Transverse colon (tissue), 4 donors: ENCODE data around the gene PARD6B. TPM values are rescaled to one million over a fixed set of nuclear protein-coding genes. Genes with fewer than 3 reads are reported as not detected.
"Not testable (repeated sequence)": the region's sequence is repeated elsewhere in the genome, so short reads cannot be mapped to it uniquely, and the experiment has no call there.

ENCODE experiments used
- DNase-seq: peaks from one replicate; pipeline ENCODE4 v3.0.0-alpha.2; 2019
- H3K27ac ChIP-seq, 4 donors: fragments of 200-600 bp; sonication (generic); 2 replicates each; pipeline ENCODE4 v1.5.1; 2016 to 2018; ENCODE audit warnings: inconsistent platforms in 4 of 4
- H3K27me3 ChIP-seq: fragments of 200-600 bp; sonication (generic); 2 replicates; pipeline ENCODE4 v1.5.1; 2017; ENCODE audit warnings: inconsistent platforms
- H3K36me3 ChIP-seq, 4 donors: fragments of 200-600 bp; sonication (generic); 2 replicates each; pipeline ENCODE4 v1.5.1; 2017 to 2019; ENCODE audit warnings: inconsistent platforms in 4 of 4
- H3K4me1 ChIP-seq, 4 donors: fragments of 200-600 bp; sonication (generic); 2 replicates each; pipeline ENCODE4 v1.5.1; 2017 to 2020; ENCODE audit warnings: inconsistent platforms in 4 of 4
- H3K4me3 ChIP-seq, 4 donors: fragments of 200-600 bp; sonication (generic); 1 replicate in 1 of 4; 2 replicates in 3 of 4; pipeline versions ENCODE4 v1.5.1 to v1.6.1; 2017 to 2019; ENCODE audit warnings: inconsistent platforms in 4 of 4
- H3K9me3 ChIP-seq, 2 donors: fragments of 200-600 bp; sonication (generic); 2 replicates each; pipeline ENCODE4 v1.5.1; 2017 to 2019; ENCODE audit warnings: inconsistent platforms in 2 of 2
- CTCF ChIP-seq, 5 experiments: fragments of 200-600 bp in 3 of 5; fragments of 450-650 bp in 2 of 5; sonication (generic) in 3 of 5; IDR thresholded peaks; 1 replicate in 2 of 5; 2 replicates in 3 of 5; pipeline ENCODE4 v1.5.1; 2016 to 2017; ENCODE audit warnings: antibody characterized with exemption in 5 of 5, inconsistent platforms in 3 of 5, mild to moderate bottlenecking in 2 of 5, moderate library complexity in 1 of 5
- EP300 ChIP-seq: sonication (generic); formaldehyde crosslinking; IDR thresholded peaks from one replicate; pipeline ENCODE4 v1.6.1; 2017; ENCODE audit warnings: antibody characterized with exemption, low read depth
- POLR2A ChIP-seq: fragments of 450-650 bp; IDR thresholded peaks from one replicate; pipeline ENCODE4 v1.6.1; 2016; ENCODE audit warnings: antibody characterized with exemption, mild to moderate bottlenecking, moderate library complexity
- POLR2AphosphoS5 ChIP-seq, 3 donors: sonication (generic); formaldehyde crosslinking; IDR thresholded peaks; one replicate each; pipeline ENCODE4 v1.6.1; 2016; ENCODE audit warnings: antibody characterized with exemption in 3 of 3
- WGBS, 2 donors: methylation state at CpG; one replicate each; pipeline ENCODE4 v1.1.5; 2018; ENCODE audit warnings: low coverage in 1 of 2; 5-methylcytosine and 5-hydroxymethylcytosine counted together
- in situ Hi-C, 4 donors: fragments of 200-750 bp; cut with MboI; loops; one replicate each; pipeline versions ENCODE4 v1.15.0 to v1.15.1; 2017; ENCODE audit warnings: low sequenced_read_pairs in 3 of 4, low pct_ligation_motif_present in 1 of 4, low pct_unique_long_range_greater_than_20kb in 1 of 4
- intact Hi-C: fragments of 100-400 bp; cut with DNase I; formaldehyde crosslinking; loops from one replicate; pipeline ENCODE4 v1.15.1; 2023; ENCODE audit warnings: low total_unique reads
- total RNA-seq, 4 donors: library from RNA; depleted of rRNA; stranded (reverse); fragments of >200 nt; gene quantifications; one replicate each; pipeline ENCODE4 v1.1.0, GENCODE V29; 2016

Gene PARD6B
- total RNA-seq, 4 donors from 2014 or later = 1.2 to 34.8 (median 17.2) TPM

DNA sequence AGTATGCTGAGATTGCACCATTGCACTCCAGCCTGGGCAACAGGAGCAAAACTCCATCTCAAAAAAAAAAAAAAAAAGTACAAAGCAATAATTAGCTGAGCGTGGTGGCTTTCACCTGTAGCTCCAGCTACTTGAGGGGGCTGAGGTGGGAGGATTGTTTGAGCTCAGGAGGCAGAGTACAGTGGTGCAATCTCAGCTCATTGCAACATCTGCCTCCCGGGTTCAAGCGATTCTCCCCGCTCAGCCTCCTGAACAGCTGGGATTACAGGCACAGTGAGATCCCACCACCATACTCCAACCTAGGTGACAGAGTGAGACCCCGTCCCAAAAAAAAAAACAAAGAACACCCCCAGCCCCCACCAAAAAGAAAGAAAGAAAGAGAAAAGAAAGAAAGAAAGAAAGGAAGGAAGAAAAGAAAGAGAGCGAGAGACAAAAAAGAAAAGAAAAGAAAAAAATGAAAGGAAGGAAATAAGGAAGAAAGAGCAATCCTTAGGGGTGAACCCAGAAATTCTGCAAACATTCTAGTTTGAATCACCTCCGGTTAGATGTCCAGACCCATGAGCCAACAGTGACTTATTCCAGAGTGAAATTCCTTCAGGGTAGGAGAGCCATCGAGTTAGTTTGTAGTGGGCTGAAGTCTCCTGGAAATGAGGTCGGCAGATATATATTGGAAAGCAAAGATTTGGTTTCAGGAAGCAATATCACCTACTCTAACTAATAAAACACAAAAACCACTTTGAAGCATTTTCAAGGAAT is 36.8 kb upstream of the PARD6B start:
- no peak overlapping the region for H3K27ac ChIP-seq
- in situ Hi-C loops = no loop called here
- H3K9me3 ChIP-seq = no peaks in the 10 kb centered on the region
- TF ChIP-seq POLR2AphosphoS5 (IDR thresholded peaks at IDR 0.05) (no peak), POLR2A (no peak), EP300 (no peak), CTCF (IDR thresholded peaks at IDR 0.05) (no peak)
- intact Hi-C loops = no loop called here
- DNase-seq = no peak
- peaks cover 32% of the 10 kb centered on the region for H3K27me3 ChIP-seq
- H3K4me1 ChIP-seq = peaks cover 0 to 15% (median 5%) of the 10 kb centered on the region in 4 donors
- WGBS, 2 donors = 62 to 82% methylated on average over 5 to 9 of the region's 9 CpGs
- H3K36me3 ChIP-seq = no peaks in the 10 kb centered on the region
- H3K4me3 ChIP-seq = no peak overlapping the region

DNA sequence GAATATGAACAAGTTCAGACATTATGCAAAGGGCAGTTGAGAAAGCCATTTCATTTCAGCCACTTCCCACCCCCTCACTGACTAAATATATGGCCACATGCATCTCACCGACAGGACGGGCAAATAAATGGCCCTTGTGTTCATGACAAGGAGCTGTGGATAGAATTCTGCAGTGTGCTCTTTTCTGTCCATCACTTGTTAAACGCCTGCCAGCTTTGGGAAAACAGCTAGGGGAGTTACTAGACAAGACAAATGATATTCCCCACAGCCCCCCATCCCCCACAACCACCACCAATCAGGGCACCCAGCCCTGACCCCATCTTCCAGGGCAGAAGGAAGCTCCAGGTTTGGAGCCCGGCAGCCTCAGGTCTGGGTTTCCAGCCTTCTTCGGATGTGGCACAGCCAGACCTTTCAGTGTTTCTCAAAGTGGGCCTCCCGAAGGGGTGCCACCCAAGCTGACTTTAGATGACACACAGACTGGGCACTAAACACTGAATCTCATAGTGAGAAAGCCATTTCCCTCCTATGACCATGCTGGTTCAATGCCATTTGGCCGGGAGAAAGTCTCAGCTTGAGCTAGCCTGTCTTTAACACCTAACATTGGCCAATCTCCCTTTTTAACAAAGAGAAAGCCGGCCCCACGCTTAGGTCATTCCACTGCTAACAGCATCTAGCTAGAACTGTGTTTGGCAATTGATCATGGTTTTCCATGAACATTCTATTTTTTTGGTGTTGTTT is 36.1 kb upstream of the PARD6B start:
- H3K27ac ChIP-seq = no peak overlapping the region
- peaks cover 28% of the 10 kb centered on the region for H3K27me3 ChIP-seq
- intact Hi-C loops = no loop called here
- H3K36me3 ChIP-seq = no peaks in the 10 kb centered on the region
- in situ Hi-C loops = no loop called here
- H3K4me3 ChIP-seq = no peak overlapping the region
- no peak for TF ChIP-seq POLR2A
- TF ChIP-seq EP300 = no peak
- WGBS, 2 donors = 79 to 81% methylated on average over 2 to 9 of the region's 9 CpGs
- no peaks in the 10 kb centered on the region for H3K9me3 ChIP-seq
- H3K4me1 ChIP-seq = peaks cover 0 to 14% (median 5%) of the 10 kb centered on the region in 4 donors
- DNase-seq = no peak

DNA sequence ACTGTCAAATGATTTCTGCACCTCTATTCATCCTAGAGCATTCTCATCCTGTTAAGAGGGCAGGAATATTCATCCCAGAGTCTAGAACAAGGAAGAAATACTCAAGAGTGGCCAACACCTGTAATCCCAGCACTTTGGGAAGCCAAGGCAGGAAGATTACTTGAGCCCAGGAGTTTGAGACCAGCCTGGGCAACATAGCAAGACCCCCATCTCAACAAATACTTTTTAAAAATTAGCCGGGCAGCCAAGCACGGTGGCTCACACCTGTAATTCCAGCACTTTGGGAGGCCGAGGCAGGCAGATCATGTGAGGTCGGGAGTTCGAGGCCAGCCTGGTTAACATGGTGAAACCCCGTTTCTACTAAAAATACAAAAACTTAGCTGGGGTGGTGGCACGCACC is 33.1 kb upstream of the PARD6B start:
- intact Hi-C loops, H3K27ac ChIP-seq, H3K9me3 ChIP-seq, H3K27me3 ChIP-seq, H3K4me3 ChIP-seq, H3K36me3 ChIP-seq, H3K4me1 ChIP-seq, DNase-seq, in situ Hi-C loops: not testable (repeated sequence)
- WGBS, 2 donors = 88% methylated on average over 7 of the region's 7 CpGs; no CpG with 5 or more reads in 1 of the 2 donors

DNA sequence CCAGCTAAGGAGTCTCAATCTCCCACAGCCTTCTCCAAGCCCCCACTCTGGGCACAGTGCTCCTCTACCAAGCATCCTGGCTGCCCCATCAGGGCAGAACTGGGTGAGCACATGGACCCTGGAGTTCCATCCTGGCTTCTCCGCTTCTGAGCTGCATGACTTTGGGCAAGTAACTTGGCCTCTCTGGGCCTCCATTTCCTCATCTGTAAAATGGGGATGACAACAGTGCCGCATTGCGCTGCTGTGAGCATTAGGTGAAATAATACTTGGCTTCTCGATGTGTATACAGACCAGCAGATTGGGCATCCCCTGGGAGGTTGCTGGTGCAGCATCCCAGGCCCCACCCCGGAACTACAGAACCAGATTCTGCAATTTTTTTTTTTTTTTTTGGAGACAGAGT is 31.7 kb upstream of the PARD6B start:
- no peaks in the 10 kb centered on the region for H3K27me3 ChIP-seq
- H3K36me3 ChIP-seq = no peaks in the 10 kb centered on the region
- DNase-seq = no peak
- TF ChIP-seq POLR2A = no peak
- no peak for TF ChIP-seq CTCF (IDR thresholded peaks at IDR 0.05)
- no peak for TF ChIP-seq EP300
- no peak for TF ChIP-seq POLR2AphosphoS5 (IDR thresholded peaks at IDR 0.05)
- H3K9me3 ChIP-seq = no peaks in the 10 kb centered on the region
- H3K4me3 ChIP-seq = no peak overlapping the region
- H3K27ac ChIP-seq = no peak overlapping the region
- 92 to 100% methylated on average over 4 to 5 of the region's 5 CpGs for WGBS, 2 donors
- no peaks in the 10 kb centered on the region for H3K4me1 ChIP-seq
- in situ Hi-C loops (no loop called here), intact Hi-C loops (loop anchor here (10.0 kb wide), 1 partner anchor 75 kb away; no protein-coding TSS in a partner anchor)
